NCI-H345 treated with DMSO at 0.1 percent for 48 hours (cell line): Measurements from ENCODE around the gene DARS2.
A peak's percentile ranks its signal among the peaks of the same experiment; 100 is the strongest.
"Not testable (repeated sequence)": the region's sequence is repeated elsewhere in the genome, so short reads cannot be mapped to it uniquely, and the experiment has no call there.

Source experiments
- DNase-seq: peaks from one replicate; lab custom pipeline; 2025; ENCODE audit not compliant: unreplicated experiment; lab: John Stamatoyannopoulos, UW

The DARS2 gene

GRCh38 chr1:173861731-173862145, 37.3 kb downstream of the DARS2 start:
- no peak for DNase-seq

- DNase-seq = not testable (repeated sequence)
These were observed 37.8 kb downstream of the DARS2 start for GRCh38 chr1:173862146-173862768.

GRCh38 chr1:173862769-173863223, 38.3 kb downstream of the DARS2 start:
- DNase-seq = no peak

- no peak for DNase-seq
These were observed 39.0 kb downstream of the DARS2 start for GRCh38 chr1:173863224-173864161.

GRCh38 chr1:173864179-173864867, 39.9 kb downstream of the DARS2 start:
- DNase-seq = no peak

- DNase-seq = no peak
These were observed 41.1 kb downstream of the DARS2 start for GRCh38 chr1:173865468-173866164.

- DNase-seq = no peak
These were observed 42.1 kb downstream of the DARS2 start for GRCh38 chr1:173866413-173867115.

- no peak for DNase-seq
These were observed 42.8 kb downstream of the DARS2 start for GRCh38 chr1:173867141-173867752.

GRCh38 chr1:173867753-173868265, 43.3 kb downstream of the DARS2 start, which contains the start of gene GAS5:
TSS of gene GAS5 (minus strand) at chr1:173867989.
- peak; percentile 96 for DNase-seq

- DNase-seq = peak; percentile 76
These were observed 44.0 kb downstream of the DARS2 start, which contains the start of gene ZBTB37 for GRCh38 chr1:173868266-173869020. TSS of gene ZBTB37 (plus strand) at chr1:173868380. CDS start at chr1:173870226, 1,846 bp downstream.

GRCh38 chr1:173869021-173869359, 44.5 kb downstream of the DARS2 start:
- DNase-seq = peak; percentile 60

- no peak for DNase-seq
These were observed 46.0 kb downstream of the DARS2 start for GRCh38 chr1:173870252-173871075.

GRCh38 chr1:173871091-173871490, 46.6 kb downstream of the DARS2 start:
- DNase-seq = no peak

GRCh38 chr1:173871500-173871899, 47.0 kb downstream of the DARS2 start:
- no peak for DNase-seq

- DNase-seq = no peak
These were observed 52.3 kb downstream of the DARS2 start for GRCh38 chr1:173876732-173877131.

GRCh38 chr1:173878251-173878650, 53.8 kb downstream of the DARS2 start:
- DNase-seq = no peak

GRCh38 chr1:173881117-173881516, 56.6 kb downstream of the DARS2 start:
- DNase-seq = not testable (repeated sequence)

- no peak for DNase-seq
These were observed 60.2 kb downstream of the DARS2 start for GRCh38 chr1:173884701-173885100.
